ENCODE data around the gene TTC33.
A peak's percentile ranks its signal among the peaks of the same experiment; 100 is the strongest.

TTC33 gene

GRCh38 chr5:40688127-40688761 is 67.5 kb downstream of the TTC33 start:
- DNase-seq (ENCODE audit: low read depth) = no peak
- H3K4me3 ChIP-seq (ENCODE audit: control insufficient read depth, low read depth, low read length) = no peak overlapping the region
- peak; percentile 75 for TF ChIP-seq CTCF (IDR thresholded peaks at IDR 0.05; ENCODE audit: control insufficient read depth, insufficient read depth, low read depth, low read length, missing control alignments)

- no peak for TF ChIP-seq CTCF (IDR thresholded peaks at IDR 0.05; ENCODE audit: control insufficient read depth, insufficient read depth, low read depth, low read length, missing control alignments)
- H3K4me3 ChIP-seq (ENCODE audit: control insufficient read depth, low read depth, low read length) = no peak overlapping the region
- no peak for DNase-seq (ENCODE audit: low read depth)
Measured at GRCh38 chr5:40687321-40687720, 68.4 kb downstream of the TTC33 start.

GRCh38 chr5:40685976-40686486 is 69.7 kb downstream of the TTC33 start:
- TF ChIP-seq CTCF (IDR thresholded peaks at IDR 0.05; ENCODE audit: control insufficient read depth, insufficient read depth, low read depth, low read length, missing control alignments) = no peak
- H3K4me3 ChIP-seq (ENCODE audit: control insufficient read depth, low read depth, low read length) = no peak overlapping the region
- DNase-seq (ENCODE audit: low read depth) = no peak

GRCh38 chr5:40685193-40685592 is 70.6 kb downstream of the TTC33 start:
- DNase-seq (ENCODE audit: low read depth) = no peak
- H3K4me3 ChIP-seq (ENCODE audit: control insufficient read depth, low read depth, low read length) = no peak overlapping the region
- no peak for TF ChIP-seq CTCF (IDR thresholded peaks at IDR 0.05; ENCODE audit: control insufficient read depth, insufficient read depth, low read depth, low read length, missing control alignments)

GRCh38 chr5:40683305-40683704 is 72.5 kb downstream of the TTC33 start:
- no peak overlapping the region for H3K4me3 ChIP-seq (ENCODE audit: control insufficient read depth, low read depth, low read length)
- DNase-seq (ENCODE audit: low read depth) = no peak
- TF ChIP-seq CTCF (IDR thresholded peaks at IDR 0.05; ENCODE audit: control insufficient read depth, insufficient read depth, low read depth, low read length, missing control alignments) = no peak

- peak overlapping the region; percentile 40 for H3K4me3 ChIP-seq (ENCODE audit: control insufficient read depth, low read depth, low read length)
- TF ChIP-seq CTCF (IDR thresholded peaks at IDR 0.05; ENCODE audit: control insufficient read depth, insufficient read depth, low read depth, low read length, missing control alignments) = no peak
- no peak for DNase-seq (ENCODE audit: low read depth)
Measured at GRCh38 chr5:40682154-40683017, 73.4 kb downstream of the TTC33 start.

Measured in AG09309 (cell line).